ENCODE data around the gene PHPT1. TPM values are rescaled to one million over a fixed set of nuclear protein-coding genes. Genes with fewer than 3 reads are reported as not detected.

PHPT1 gene
- total and polyA plus RNA-seq, 2 experiments from 2014 or later = 86.2 to 437 TPM

DNA sequence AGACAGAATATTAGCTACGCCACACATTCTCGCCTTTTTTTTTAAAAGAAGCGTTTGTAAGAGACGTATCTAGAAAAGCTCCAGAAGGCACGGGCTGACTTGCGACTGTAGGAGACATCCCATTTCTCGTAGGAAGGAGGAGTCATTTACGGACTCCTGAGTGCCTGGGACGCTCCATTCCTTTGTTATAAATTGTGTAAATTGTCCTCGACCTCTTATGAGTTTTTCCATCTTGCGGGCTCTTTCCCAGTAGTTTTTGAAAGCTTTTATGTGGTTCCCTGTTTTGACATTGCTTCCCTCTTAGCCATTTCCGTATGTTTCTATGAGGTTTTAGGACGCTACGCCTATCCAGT lies 40.4 kb upstream of the PHPT1 start:
- peak overlapping the region; percentile 80 for H3K4me3 Mint-ChIP-seq
- peak overlapping the region; percentile 97 for H3K4me3 ChIP-seq
- H3K4me2 ChIP-seq = peak overlapping the region; percentile 94
- H3K4me1 Mint-ChIP-seq = peaks cover 23% of the 10 kb centered on the region
- peaks cover 38% of the 10 kb centered on the region for H4K20me1 ChIP-seq (replicated peaks; ENCODE audit: insufficient read depth)
- ATAC-seq = no peak
- H3K27ac ChIP-seq (ENCODE audit: low read depth) = no peak overlapping the region
- no peaks in the 10 kb centered on the region for H3K9me2 ChIP-seq (ENCODE audit: insufficient read depth)
- H3K36me3 ChIP-seq (ENCODE audit: insufficient read depth) = peaks cover 5% of the 10 kb centered on the region; the same call in 1 of the 2 replicates
- 0 out of 2 replicates have a peak, but pooled peaks cover 3% of the 10 kb centered on the region for H3F3A ChIP-seq (replicated peaks; ENCODE audit: low read depth)
- peaks cover 19% of the 10 kb centered on the region for H3K27me3 Mint-ChIP-seq (ENCODE audit: insufficient read depth, low read depth, poor library complexity)
- TF ChIP-seq, protein P1, sequence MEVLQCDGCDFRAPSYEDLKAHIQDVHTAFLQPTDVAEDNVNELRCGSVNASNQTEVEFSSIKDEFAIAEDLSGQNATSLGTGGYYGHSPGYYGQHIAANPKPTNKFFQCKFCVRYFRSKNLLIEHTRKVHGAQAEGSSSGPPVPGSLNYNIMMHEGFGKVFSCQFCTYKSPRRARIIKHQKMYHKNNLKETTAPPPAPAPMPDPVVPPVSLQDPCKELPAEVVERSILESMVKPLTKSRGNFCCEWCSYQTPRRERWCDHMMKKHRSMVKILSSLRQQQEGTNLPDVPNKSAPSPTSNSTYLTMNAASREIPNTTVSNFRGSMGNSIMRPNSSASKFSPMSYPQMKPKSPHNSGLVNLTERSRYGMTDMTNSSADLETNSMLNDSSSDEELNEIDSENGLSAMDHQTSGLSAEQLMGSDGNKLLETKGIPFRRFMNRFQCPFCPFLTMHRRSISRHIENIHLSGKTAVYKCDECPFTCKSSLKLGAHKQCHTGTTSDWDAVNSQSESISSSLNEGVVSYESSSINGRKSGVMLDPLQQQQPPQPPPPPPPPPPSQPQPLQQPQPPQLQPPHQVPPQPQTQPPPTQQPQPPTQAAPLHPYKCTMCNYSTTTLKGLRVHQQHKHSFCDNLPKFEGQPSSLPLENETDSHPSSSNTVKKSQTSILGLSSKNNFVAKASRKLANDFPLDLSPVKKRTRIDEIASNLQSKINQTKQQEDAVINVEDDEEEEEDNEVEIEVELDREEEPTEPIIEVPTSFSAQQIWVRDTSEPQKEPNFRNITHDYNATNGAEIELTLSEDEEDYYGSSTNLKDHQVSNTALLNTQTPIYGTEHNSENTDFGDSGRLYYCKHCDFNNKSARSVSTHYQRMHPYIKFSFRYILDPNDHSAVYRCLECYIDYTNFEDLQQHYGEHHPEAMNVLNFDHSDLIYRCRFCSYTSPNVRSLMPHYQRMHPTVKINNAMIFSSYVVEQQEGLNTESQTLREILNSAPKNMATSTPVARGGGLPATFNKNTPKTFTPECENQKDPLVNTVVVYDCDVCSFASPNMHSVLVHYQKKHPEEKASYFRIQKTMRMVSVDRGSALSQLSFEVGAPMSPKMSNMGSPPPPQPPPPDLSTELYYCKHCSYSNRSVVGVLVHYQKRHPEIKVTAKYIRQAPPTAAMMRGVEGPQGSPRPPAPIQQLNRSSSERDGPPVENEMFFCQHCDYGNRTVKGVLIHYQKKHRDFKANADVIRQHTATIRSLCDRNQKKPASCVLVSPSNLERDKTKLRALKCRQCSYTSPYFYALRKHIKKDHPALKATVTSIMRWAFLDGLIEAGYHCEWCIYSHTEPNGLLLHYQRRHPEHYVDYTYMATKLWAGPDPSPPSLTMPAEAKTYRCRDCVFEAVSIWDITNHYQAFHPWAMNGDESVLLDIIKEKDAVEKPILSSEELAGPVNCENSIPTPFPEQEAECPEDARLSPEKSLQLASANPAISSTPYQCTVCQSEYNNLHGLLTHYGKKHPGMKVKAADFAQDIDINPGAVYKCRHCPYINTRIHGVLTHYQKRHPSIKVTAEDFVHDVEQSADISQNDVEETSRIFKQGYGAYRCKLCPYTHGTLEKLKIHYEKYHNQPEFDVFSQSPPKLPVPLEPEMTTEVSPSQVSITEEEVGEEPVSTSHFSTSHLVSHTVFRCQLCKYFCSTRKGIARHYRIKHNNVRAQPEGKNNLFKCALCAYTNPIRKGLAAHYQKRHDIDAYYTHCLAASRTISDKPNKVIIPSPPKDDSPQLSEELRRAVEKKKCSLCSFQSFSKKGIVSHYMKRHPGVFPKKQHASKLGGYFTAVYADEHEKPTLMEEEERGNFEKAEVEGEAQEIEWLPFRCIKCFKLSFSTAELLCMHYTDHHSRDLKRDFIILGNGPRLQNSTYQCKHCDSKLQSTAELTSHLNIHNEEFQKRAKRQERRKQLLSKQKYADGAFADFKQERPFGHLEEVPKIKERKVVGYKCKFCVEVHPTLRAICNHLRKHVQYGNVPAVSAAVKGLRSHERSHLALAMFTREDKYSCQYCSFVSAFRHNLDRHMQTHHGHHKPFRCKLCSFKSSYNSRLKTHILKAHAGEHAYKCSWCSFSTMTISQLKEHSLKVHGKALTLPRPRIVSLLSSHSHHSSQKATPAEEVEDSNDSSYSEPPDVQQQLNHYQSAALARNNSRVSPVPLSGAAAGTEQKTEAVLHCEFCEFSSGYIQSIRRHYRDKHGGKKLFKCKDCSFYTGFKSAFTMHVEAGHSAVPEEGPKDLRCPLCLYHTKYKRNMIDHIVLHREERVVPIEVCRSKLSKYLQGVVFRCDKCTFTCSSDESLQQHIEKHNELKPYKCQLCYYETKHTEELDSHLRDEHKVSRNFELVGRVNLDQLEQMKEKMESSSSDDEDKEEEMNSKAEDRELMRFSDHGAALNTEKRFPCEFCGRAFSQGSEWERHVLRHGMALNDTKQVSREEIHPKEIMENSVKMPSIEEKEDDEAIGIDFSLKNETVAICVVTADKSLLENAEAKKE (CRISPR knock-in tag; IDR thresholded peaks at IDR 0.05) = no peak
- TF ChIP-seq JUNB (IDR thresholded peaks at IDR 0.05; ENCODE audit: unreplicated experiment) (no peak), STAT1 (IDR thresholded peaks at IDR 0.05; ENCODE audit: unreplicated experiment) (no peak), ZNF331 (CRISPR knock-in tag; IDR thresholded peaks at IDR 0.05; ENCODE audit: low read depth) (no peak), POLR2AphosphoS5 (IDR thresholded peaks at IDR 0.05; ENCODE audit: low read depth) (no peak), ZNF114 (CRISPR knock-in tag; IDR thresholded peaks at IDR 0.05) (no peak), EZH2phosphoT487 (IDR thresholded peaks at IDR 0.05; ENCODE audit: unreplicated experiment) (no peak), NANOG (IDR thresholded peaks at IDR 0.05; ENCODE audit: borderline replicate concordance) (no peak), EZH2 (IDR thresholded peaks at IDR 0.05; ENCODE audit: low read depth, unreplicated experiment) (no peak), CREB1 (CRISPR knock-in tag; IDR thresholded peaks at IDR 0.05; ENCODE audit: low read depth) (no peak)
- TF ChIP-seq, protein P2, sequence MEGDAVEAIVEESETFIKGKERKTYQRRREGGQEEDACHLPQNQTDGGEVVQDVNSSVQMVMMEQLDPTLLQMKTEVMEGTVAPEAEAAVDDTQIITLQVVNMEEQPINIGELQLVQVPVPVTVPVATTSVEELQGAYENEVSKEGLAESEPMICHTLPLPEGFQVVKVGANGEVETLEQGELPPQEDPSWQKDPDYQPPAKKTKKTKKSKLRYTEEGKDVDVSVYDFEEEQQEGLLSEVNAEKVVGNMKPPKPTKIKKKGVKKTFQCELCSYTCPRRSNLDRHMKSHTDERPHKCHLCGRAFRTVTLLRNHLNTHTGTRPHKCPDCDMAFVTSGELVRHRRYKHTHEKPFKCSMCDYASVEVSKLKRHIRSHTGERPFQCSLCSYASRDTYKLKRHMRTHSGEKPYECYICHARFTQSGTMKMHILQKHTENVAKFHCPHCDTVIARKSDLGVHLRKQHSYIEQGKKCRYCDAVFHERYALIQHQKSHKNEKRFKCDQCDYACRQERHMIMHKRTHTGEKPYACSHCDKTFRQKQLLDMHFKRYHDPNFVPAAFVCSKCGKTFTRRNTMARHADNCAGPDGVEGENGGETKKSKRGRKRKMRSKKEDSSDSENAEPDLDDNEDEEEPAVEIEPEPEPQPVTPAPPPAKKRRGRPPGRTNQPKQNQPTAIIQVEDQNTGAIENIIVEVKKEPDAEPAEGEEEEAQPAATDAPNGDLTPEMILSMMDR (conservative IDR thresholded peaks at IDR 0.05; ENCODE audit: low read depth in 2 of 2) = no peak
- TF ChIP-seq, protein P3, sequence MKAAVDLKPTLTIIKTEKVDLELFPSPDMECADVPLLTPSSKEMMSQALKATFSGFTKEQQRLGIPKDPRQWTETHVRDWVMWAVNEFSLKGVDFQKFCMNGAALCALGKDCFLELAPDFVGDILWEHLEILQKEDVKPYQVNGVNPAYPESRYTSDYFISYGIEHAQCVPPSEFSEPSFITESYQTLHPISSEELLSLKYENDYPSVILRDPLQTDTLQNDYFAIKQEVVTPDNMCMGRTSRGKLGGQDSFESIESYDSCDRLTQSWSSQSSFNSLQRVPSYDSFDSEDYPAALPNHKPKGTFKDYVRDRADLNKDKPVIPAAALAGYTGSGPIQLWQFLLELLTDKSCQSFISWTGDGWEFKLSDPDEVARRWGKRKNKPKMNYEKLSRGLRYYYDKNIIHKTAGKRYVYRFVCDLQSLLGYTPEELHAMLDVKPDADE (IDR thresholded peaks at IDR 0.05) = no peak
- TF ChIP-seq, protein P4, sequence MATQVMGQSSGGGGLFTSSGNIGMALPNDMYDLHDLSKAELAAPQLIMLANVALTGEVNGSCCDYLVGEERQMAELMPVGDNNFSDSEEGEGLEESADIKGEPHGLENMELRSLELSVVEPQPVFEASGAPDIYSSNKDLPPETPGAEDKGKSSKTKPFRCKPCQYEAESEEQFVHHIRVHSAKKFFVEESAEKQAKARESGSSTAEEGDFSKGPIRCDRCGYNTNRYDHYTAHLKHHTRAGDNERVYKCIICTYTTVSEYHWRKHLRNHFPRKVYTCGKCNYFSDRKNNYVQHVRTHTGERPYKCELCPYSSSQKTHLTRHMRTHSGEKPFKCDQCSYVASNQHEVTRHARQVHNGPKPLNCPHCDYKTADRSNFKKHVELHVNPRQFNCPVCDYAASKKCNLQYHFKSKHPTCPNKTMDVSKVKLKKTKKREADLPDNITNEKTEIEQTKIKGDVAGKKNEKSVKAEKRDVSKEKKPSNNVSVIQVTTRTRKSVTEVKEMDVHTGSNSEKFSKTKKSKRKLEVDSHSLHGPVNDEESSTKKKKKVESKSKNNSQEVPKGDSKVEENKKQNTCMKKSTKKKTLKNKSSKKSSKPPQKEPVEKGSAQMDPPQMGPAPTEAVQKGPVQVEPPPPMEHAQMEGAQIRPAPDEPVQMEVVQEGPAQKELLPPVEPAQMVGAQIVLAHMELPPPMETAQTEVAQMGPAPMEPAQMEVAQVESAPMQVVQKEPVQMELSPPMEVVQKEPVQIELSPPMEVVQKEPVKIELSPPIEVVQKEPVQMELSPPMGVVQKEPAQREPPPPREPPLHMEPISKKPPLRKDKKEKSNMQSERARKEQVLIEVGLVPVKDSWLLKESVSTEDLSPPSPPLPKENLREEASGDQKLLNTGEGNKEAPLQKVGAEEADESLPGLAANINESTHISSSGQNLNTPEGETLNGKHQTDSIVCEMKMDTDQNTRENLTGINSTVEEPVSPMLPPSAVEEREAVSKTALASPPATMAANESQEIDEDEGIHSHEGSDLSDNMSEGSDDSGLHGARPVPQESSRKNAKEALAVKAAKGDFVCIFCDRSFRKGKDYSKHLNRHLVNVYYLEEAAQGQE (IDR thresholded peaks at IDR 0.05; ENCODE audit: unreplicated experiment) = no peak
- DNase-seq (ENCODE audit: low spot score) = peak; percentile 43
- H2AFZ ChIP-seq = no peak overlapping the region
- no peaks in the 10 kb centered on the region for H3K27me3 ChIP-seq (ENCODE audit: insufficient read depth)
- H3K4me1 ChIP-seq (ENCODE audit: insufficient read depth) = peaks cover 11% of the 10 kb centered on the region; the same call in 1 of the 2 replicates
- peaks cover 42% of the 10 kb centered on the region for H3K36me3 Mint-ChIP-seq (ENCODE audit: low read depth)
- peaks cover 54% of the 10 kb centered on the region for H3K79me2 ChIP-seq (replicated peaks; ENCODE audit: insufficient read depth)
- H3K9me3 Mint-ChIP-seq = no peaks in the 10 kb centered on the region; the same call in 2 of the 3 replicates
- H3K27ac Mint-ChIP-seq = peak overlapping the region; percentile 30; the same call in 1 of the 2 replicates

All from GM23338 (cell line).